HUES64 (cell line): ENCODE data around the gene MAML1.
"Not testable (repeated sequence)": the region's sequence is repeated elsewhere in the genome, so short reads cannot be mapped to it uniquely, and the experiment has no call there.

Experiments used
- H3K27ac ChIP-seq: 2 replicates; pipeline ENCODE4 v1.7.0; 2013; ENCODE audit warnings: low read depth, low read length, inconsistent platforms
- H3K27me3 ChIP-seq: 2 replicates; pipeline ENCODE4 v1.6.1; 2013; ENCODE audit warnings: mild to moderate bottlenecking, low read length; ENCODE audit not compliant: insufficient read depth
- H3K36me3 ChIP-seq: 2 replicates; pipeline ENCODE4 v1.6.1; 2013; ENCODE audit warnings: mild to moderate bottlenecking, low read length; ENCODE audit not compliant: insufficient read depth
- H3K4me1 ChIP-seq: 2 replicates; pipeline ENCODE4 v1.6.1; 2013; ENCODE audit warnings: mild to moderate bottlenecking, low read length, moderate library complexity; ENCODE audit not compliant: insufficient read depth
- H3K4me3 ChIP-seq: 2 replicates; pipeline ENCODE4 v1.5.1; 2013; ENCODE audit warnings: mild to moderate bottlenecking, low read length, moderate library complexity
- H3K9ac ChIP-seq: 2 replicates; pipeline ENCODE4 v1.6.1; 2013; ENCODE audit warnings: mild to moderate bottlenecking, low read depth, low read length
- H3K9me3 ChIP-seq: 2 replicates; pipeline ENCODE4 v1.6.1; 2013; ENCODE audit warnings: low read depth, low read length; ENCODE audit not compliant: insufficient read depth
- WGBS: fragments of 150-250, 120-280 bp; methylation state at CpG from one replicate; pipeline ENCODE4 v1.1.7; 2013; ENCODE audit warnings: missing lambda C conversion rate; 5-methylcytosine and 5-hydroxymethylcytosine counted together

Gene MAML1

GRCh38 chr5:179734536-179735164, 2.0 kb downstream of the MAML1 start:
- Histone ChIP-seq H3K27me3 (no peaks in the 10 kb centered on the region), H3K9ac (peak overlapping the region; percentile 45; the same call in 1 of the 2 replicates), H3K4me1 (peaks cover 2% of the 10 kb centered on the region; the same call in 1 of the 2 replicates), H3K4me3 (peak overlapping the region; percentile 100), H3K27ac (no peak overlapping the region), H3K9me3 (no peaks in the 10 kb centered on the region), H3K36me3 (peaks cover 47% of the 10 kb centered on the region)
- WGBS: 81% methylated on average over 10 of the region's 12 CpGs

GRCh38 chr5:179738742-179739141, 6.1 kb downstream of the MAML1 start:
- H3K4me3 ChIP-seq: no peak overlapping the region
- peaks cover 30% of the 10 kb centered on the region for H3K36me3 ChIP-seq
- no peak overlapping the region for H3K27ac ChIP-seq
- 0 out of 2 replicates have a peak, but pooled peaks cover 2% of the 10 kb centered on the region for H3K4me1 ChIP-seq
- H3K9me3 ChIP-seq: no peaks in the 10 kb centered on the region
- H3K27me3 ChIP-seq: no peaks in the 10 kb centered on the region
- WGBS: 97% methylated on average over 4 of the region's 4 CpGs
- H3K9ac ChIP-seq: no peak overlapping the region

- not testable (repeated sequence) for H3K4me3 ChIP-seq
Measured at GRCh38 chr5:179744106-179744505, 11.5 kb downstream of the MAML1 start.

GRCh38 chr5:179746872-179747271, 14.2 kb downstream of the MAML1 start:
- 95% methylated on average over 2 of the region's 2 CpGs for WGBS
- H3K9me3 ChIP-seq: no peaks in the 10 kb centered on the region
- no peaks in the 10 kb centered on the region for H3K4me1 ChIP-seq
- no peak overlapping the region for H3K4me3 ChIP-seq
- H3K27me3 ChIP-seq: no peaks in the 10 kb centered on the region
- H3K36me3 ChIP-seq: peaks cover 3% of the 10 kb centered on the region; the same call in 1 of the 2 replicates
- no peak overlapping the region for H3K9ac ChIP-seq
- no peak overlapping the region for H3K27ac ChIP-seq

More at GRCh38 chr5:179744106-179744505, 11.5 kb downstream of the MAML1 start:
- not testable (repeated sequence) for H3K9me3 ChIP-seq, H3K4me1 ChIP-seq, H3K9ac ChIP-seq, H3K27me3 ChIP-seq, H3K36me3 ChIP-seq, H3K27ac ChIP-seq
- WGBS: 94% methylated on average over 6 of the region's 7 CpGs

GRCh38 chr5:179747811-179748210, 15.2 kb downstream of the MAML1 start:
- 95% methylated on average over 2 of the region's 3 CpGs for WGBS
- Histone ChIP-seq H3K27ac (no peak overlapping the region), H3K9ac (no peak overlapping the region), H3K36me3 (peaks cover 3% of the 10 kb centered on the region; the same call in 1 of the 2 replicates), H3K27me3 (no peaks in the 10 kb centered on the region), H3K4me3 (no peak overlapping the region), H3K4me1 (no peaks in the 10 kb centered on the region), H3K9me3 (no peaks in the 10 kb centered on the region)

- H3K4me1 ChIP-seq: peaks cover 7% of the 10 kb centered on the region
- 88% methylated on average over 8 of the region's 8 CpGs for WGBS
Measured at GRCh38 chr5:179749857-179750508, 17.4 kb downstream of the MAML1 start.

GRCh38 chr5:179753971-179754370, 21.3 kb downstream of the MAML1 start:
- Histone ChIP-seq H3K4me3 (no peak overlapping the region), H3K36me3 (peaks cover 3% of the 10 kb centered on the region; the same call in 1 of the 2 replicates), H3K27ac (no peak overlapping the region), H3K27me3 (no peaks in the 10 kb centered on the region), H3K4me1 (peaks cover 13% of the 10 kb centered on the region), H3K9me3 (no peaks in the 10 kb centered on the region), H3K9ac (no peak overlapping the region)
- 90% methylated on average over 5 of the region's 5 CpGs for WGBS

More at GRCh38 chr5:179749857-179750508, 17.4 kb downstream of the MAML1 start:
- H3K36me3 ChIP-seq: peaks cover 3% of the 10 kb centered on the region; the same call in 1 of the 2 replicates
- H3K27ac ChIP-seq: peak overlapping the region; percentile 20; the same call in 1 of the 2 replicates
- no peak overlapping the region for H3K9ac ChIP-seq
- no peaks in the 10 kb centered on the region for H3K9me3 ChIP-seq
- H3K4me3 ChIP-seq: no peak overlapping the region
- no peaks in the 10 kb centered on the region for H3K27me3 ChIP-seq

- H3K4me3 ChIP-seq: no peak overlapping the region
- no peaks in the 10 kb centered on the region for H3K27me3 ChIP-seq
- no peak overlapping the region for H3K9ac ChIP-seq
- peaks cover 13% of the 10 kb centered on the region for H3K4me1 ChIP-seq
- peak overlapping the region; percentile 38; the same call in 1 of the 2 replicates for H3K27ac ChIP-seq
- H3K36me3 ChIP-seq: peaks cover 2% of the 10 kb centered on the region; the same call in 1 of the 2 replicates
- WGBS: 44% methylated on average over 2 of the region's 2 CpGs
- no peaks in the 10 kb centered on the region for H3K9me3 ChIP-seq
Measured at GRCh38 chr5:179755022-179755421, 22.4 kb downstream of the MAML1 start.

- Histone ChIP-seq H3K4me1 (peaks cover 29% of the 10 kb centered on the region), H3K9me3 (no peaks in the 10 kb centered on the region), H3K4me3 (no peak overlapping the region), H3K36me3 (no peaks in the 10 kb centered on the region), H3K27me3 (no peaks in the 10 kb centered on the region), H3K27ac (no peak overlapping the region), H3K9ac (no peak overlapping the region)
- WGBS: 96% methylated on average over 8 of the region's 8 CpGs
Measured at GRCh38 chr5:179758955-179759354, 26.3 kb downstream of the MAML1 start.

GRCh38 chr5:179759581-179760551, 27.2 kb downstream of the MAML1 start:
- no peak overlapping the region for H3K4me3 ChIP-seq
- no peaks in the 10 kb centered on the region for H3K27me3 ChIP-seq
- 92% methylated on average over 9 of the region's 9 CpGs for WGBS
- H3K27ac ChIP-seq: no peak overlapping the region
- no peak overlapping the region for H3K9ac ChIP-seq
- no peaks in the 10 kb centered on the region for H3K9me3 ChIP-seq
- peaks cover 25% of the 10 kb centered on the region for H3K4me1 ChIP-seq
- H3K36me3 ChIP-seq: no peaks in the 10 kb centered on the region
